ENCODE data around the gene VWA8.

DNA sequence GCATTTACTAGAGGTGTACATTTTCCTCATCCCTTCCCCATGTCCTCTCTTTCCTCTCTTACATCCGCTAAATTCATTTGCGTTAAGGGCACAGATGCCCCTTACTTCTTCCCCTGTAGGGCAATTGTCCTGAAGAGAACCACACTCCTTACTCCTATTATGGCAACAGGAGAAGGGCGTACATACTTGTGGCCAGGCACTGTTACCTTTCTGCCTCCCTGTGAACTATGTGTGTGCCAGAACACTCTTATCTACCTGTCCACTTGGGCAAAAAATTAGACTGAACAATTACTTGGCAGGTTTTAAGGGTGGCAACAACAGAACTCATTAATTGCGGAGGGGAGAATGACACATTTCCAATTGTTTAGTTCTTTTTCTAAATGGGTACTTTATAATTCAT is 351.1 kb downstream of the VWA8 start:
- TF ChIP-seq CTCF (IDR thresholded peaks at IDR 0.05) (no peak), POLR2A (IDR thresholded peaks at IDR 0.05) (no peak), POLR2AphosphoS5 (IDR thresholded peaks at IDR 0.05; ENCODE audit: insufficient read depth in 1 of 2, low read depth in 1 of 2) (no peak)
